Endothelial cell of umbilical vein (primary cell): ENCODE measurements around the gene CCDC39. TPM values are rescaled to one million over a fixed set of nuclear protein-coding genes. Genes with fewer than 3 reads are reported as not detected.

Experiments
- BruUV-seq: library from RNA; stranded (reverse); fragments of 400-500 nt; replicated peaks from 2 replicates; lab custom pipeline; 2021; lab: Mats Ljungman, UMichigan
- CTCF ChIA-PET: fragments of 300-600, 350-600 bp; sonication (Branson Sonifier 250); formaldehyde crosslinking; loops from one replicate; lab custom pipeline; 2021; ENCODE audit warnings: antibody characterized with exemption, inconsistent platforms; lab: Charles Lee
- POLR2A ChIA-PET: fragments of 300-600, 350-600 bp; sonication (Branson Sonifier 250); formaldehyde crosslinking; loops from one replicate; lab custom pipeline; 2021; ENCODE audit warnings: antibody characterized with exemption, inconsistent platforms; lab: Charles Lee
- DNase-seq: peaks from one replicate; pipeline ENCODE4 v3.0.0-alpha.2; 2011; ENCODE audit warnings: low read depth, low spot score
- FAIRE-seq: peaks from 2 replicates; lab custom pipeline; 2011; peaks lifted over from hg19 to GRCh38; lab: Jason Lieb, UNC
- H2AFZ ChIP-seq: 2 replicates; pipeline ENCODE4 v1.6.0; 2012; ENCODE audit warnings: low read depth, low read length, control low read depth, inconsistent platforms
- H3K27ac ChIP-seq: 2 replicates; pipeline ENCODE4 v1.5.1; 2011; ENCODE audit warnings: low read depth, mild to moderate bottlenecking, control low read depth, low read length, moderate library complexity; ENCODE audit not compliant: insufficient read depth
- H3K27me3 ChIP-seq, 2 experiments: 2 replicates each; pipeline versions ENCODE4 v1.6.0 to v1.6.1; 2011; ENCODE audit warnings: low read length in 2 of 2, mixed read lengths in 1 of 2; ENCODE audit not compliant: control insufficient read depth in 2 of 2, insufficient read depth in 2 of 2
- H3K36me3 ChIP-seq, 2 experiments: 2 replicates in 1 of 2; 3 replicates in 1 of 2; pipeline ENCODE4 v1.5.1; 2011; ENCODE audit warnings: low read length in 2 of 2, mild to moderate bottlenecking in 1 of 2, moderate library complexity in 1 of 2; ENCODE audit not compliant: control insufficient read depth in 2 of 2, insufficient read depth in 2 of 2; ENCODE audit errors: extremely low read depth in 1 of 2
- H3K4me1 ChIP-seq: 3 replicates; pipeline ENCODE4 v1.5.1; 2011; ENCODE audit warnings: mild to moderate bottlenecking, low read length; ENCODE audit not compliant: control insufficient read depth, insufficient read depth; ENCODE audit errors: extremely low read depth
- H3K4me2 ChIP-seq: 2 replicates; pipeline ENCODE4 v1.6.1; 2011; ENCODE audit warnings: low read length, control low read depth, mixed read lengths; ENCODE audit not compliant: insufficient read depth
- H3K4me3 ChIP-seq, 3 experiments: fragments of 200-600 bp in 1 of 3; sonication (generic), shearing (Covaris generic) in 1 of 3; replicated peaks in 1 of 3; 2 replicates each; pipeline ENCODE4 v1.5.1; 2011 to 2016; ENCODE audit warnings: control low read depth in 3 of 3, low read length in 3 of 3, mild to moderate bottlenecking in 2 of 3, inconsistent platforms in 1 of 3, low read depth in 1 of 3, moderate library complexity in 1 of 3; ENCODE audit not compliant: insufficient read depth in 1 of 3
- H3K79me2 ChIP-seq: 2 replicates; pipeline ENCODE4 v1.6.0; 2012; ENCODE audit warnings: low read length, inconsistent platforms; ENCODE audit not compliant: control insufficient read depth, insufficient read depth
- H3K9ac ChIP-seq: replicated peaks from 2 replicates; pipeline ENCODE3; 2011; ENCODE audit warnings: low read length, control low read depth; ENCODE audit not compliant: insufficient read depth; ENCODE audit errors: extremely low read depth
- H3K9me1 ChIP-seq: replicated peaks from 3 replicates; pipeline ENCODE4 v1.6.0; 2011; ENCODE audit warnings: mild to moderate bottlenecking, low read length; ENCODE audit not compliant: control insufficient read depth, insufficient read depth; ENCODE audit errors: extremely low read depth
- H3K9me3 ChIP-seq: replicated peaks from 2 replicates; pipeline ENCODE4 v1.5.1; 2012; ENCODE audit warnings: low read length, inconsistent platforms; ENCODE audit not compliant: control insufficient read depth, insufficient read depth
- H4K20me1 ChIP-seq: replicated peaks from 2 replicates; pipeline ENCODE3; 2011; ENCODE audit warnings: mild to moderate bottlenecking, low read length; ENCODE audit not compliant: control insufficient read depth, insufficient read depth; ENCODE audit errors: extremely low read depth
- CTCF ChIP-seq, 2 donors: IDR thresholded peaks; 1 replicate in 1 of 2; 2 replicates in 1 of 2; pipeline ENCODE4 v1.5.1; 2011; ENCODE audit warnings: low read length in 2 of 2, mild to moderate bottlenecking in 2 of 2, moderate library complexity in 2 of 2, control low read depth in 1 of 2, inconsistent platforms in 1 of 2, low read depth in 1 of 2; ENCODE audit not compliant: insufficient read depth in 1 of 2; ENCODE audit errors: extremely low read depth in 1 of 2
- FOS ChIP-seq: IDR thresholded peaks from 2 replicates; pipeline ENCODE4 v1.6.1; 2011; ENCODE audit warnings: mild to moderate bottlenecking, low read length, moderate library complexity, borderline replicate concordance; ENCODE audit not compliant: insufficient read depth
- GATA2 ChIP-seq: IDR thresholded peaks from 2 replicates; pipeline ENCODE4 v1.7.0; 2011; ENCODE audit warnings: low read depth, mild to moderate bottlenecking, moderate library complexity, mixed read lengths, low read length; ENCODE audit not compliant: insufficient read length, insufficient read depth
- JUN ChIP-seq: IDR thresholded peaks from 2 replicates; pipeline ENCODE4 v1.6.1; 2011; ENCODE audit warnings: borderline replicate concordance, low read depth; ENCODE audit not compliant: insufficient read length, insufficient read depth
- MAX ChIP-seq: IDR thresholded peaks from 2 replicates; pipeline ENCODE4 v1.6.1; 2011; ENCODE audit not compliant: insufficient read depth, insufficient read length
- MYC ChIP-seq: IDR thresholded peaks from one replicate; pipeline ENCODE4 v1.6.1; 2011; ENCODE audit warnings: mild to moderate bottlenecking, low read depth, low read length
- POLR2A ChIP-seq: IDR thresholded peaks from 2 replicates; pipeline ENCODE4 v1.6.1; 2012; ENCODE audit warnings: low read depth, mild to moderate bottlenecking, control low read depth, low read length
- POLR2AphosphoS5 ChIP-seq: IDR thresholded peaks from 2 replicates; pipeline ENCODE4 v1.6.1; 2012; ENCODE audit warnings: low read depth, mild to moderate bottlenecking, control low read depth, low read length, moderate library complexity; ENCODE audit not compliant: insufficient read depth
- dilution Hi-C: fragments of 300-500 bp; cut with MboI; formaldehyde crosslinking; loops from one replicate; pipeline ENCODE4 v1.15.0; 2019; ENCODE audit warnings: low sequenced_read_pairs; ENCODE audit not compliant: extremely low pct_ligation_motif_present
- intact Hi-C: fragments of 100-400 bp; cut with micrococcal nuclease; formaldehyde crosslinking; loops from one replicate; pipeline ENCODE4 v1.10.0; 2022
- polyA plus RNA-seq, 4 experiments: library from polyadenylated mRNA; depleted of rRNA in 3 of 4; stranded (reverse) in 3 of 4; unstranded in 1 of 4; fragments of >200 nt; gene quantifications; 2 replicates each; pipeline versions ENCODE4 v1.2.1 to v1.2.3, GENCODE V29; 2011 to 2012; ENCODE audit warnings: missing spikeins in 1 of 4
- total RNA-seq: library from RNA; stranded (reverse); gene quantifications from 2 replicates; pipeline ENCODE4 v1.2.3, GENCODE V29; 2021

Gene CCDC39
- total and polyA plus RNA-seq, 2 donors (not counting 3 experiments of a cell fraction or from before 2014, with no cell fraction given) = not detected

DNA sequence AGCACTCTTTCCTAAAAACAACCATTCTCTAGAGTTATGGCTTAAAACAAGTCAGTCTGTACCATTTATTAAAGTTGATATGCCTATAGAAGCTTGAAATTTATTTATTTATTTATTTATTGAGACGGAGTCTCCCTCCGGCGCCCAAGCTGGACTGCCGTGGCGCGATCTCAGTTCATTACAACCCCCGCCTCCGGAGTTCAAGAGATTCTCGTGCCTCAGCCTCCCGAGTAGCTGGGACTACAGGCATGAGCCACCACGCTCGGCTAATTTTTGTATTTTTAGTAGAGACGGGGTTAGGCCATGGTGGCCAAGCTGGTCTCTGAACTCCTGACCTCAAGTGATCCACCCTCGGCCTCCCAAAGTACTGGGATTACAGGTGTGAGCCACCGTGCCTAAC lies 78.8 kb downstream of the CCDC39 start:
- Histone ChIP-seq H3K36me3 (peaks cover 0 to 14% of the 10 kb centered on the region in 2 experiments), H3K79me2 (peaks cover 19% of the 10 kb centered on the region), H3K9me3 (no peaks in the 10 kb centered on the region), H3K4me3 (no peak overlapping the region), H3K4me1 (peaks cover 8% of the 10 kb centered on the region), H3K27ac (no peak overlapping the region), H3K4me2 (no peak overlapping the region), H2AFZ (no peak overlapping the region), H3K9ac (no peak overlapping the region), H3K9me1 (no peaks in the 10 kb centered on the region), H3K27me3 (peaks cover 2 to 4% of the 10 kb centered on the region in 2 experiments), H4K20me1 (no peaks in the 10 kb centered on the region)
- dilution Hi-C loops (no loop called here), intact Hi-C loops (loop anchor here (5.0 to 10.0 kb wide), 6 partner anchors 312 to 996 kb away; partner anchors contain the start of genes DNAJC19, FXR1, MRPL47 and NDUFB5)
- POLR2A ChIA-PET = no interaction called here
- CTCF ChIA-PET = interaction anchor here (2.7 kb wide), 1 partner anchor 671 kb away, joined by 21 read pairs; no protein-coding TSS in a partner anchor
- DNase-seq = no peak
- no peak for FAIRE-seq
- no TSS peak for BruUV-seq
- TF ChIP-seq CTCF (IDR thresholded peaks at IDR 0.05; ENCODE audit: extremely low read depth in 1 of 2, insufficient read depth in 1 of 2, low read depth in 1 of 2, low read length in 2 of 2) (no peak), GATA2 (no peak), POLR2AphosphoS5 (no peak), FOS (no peak)

DNA sequence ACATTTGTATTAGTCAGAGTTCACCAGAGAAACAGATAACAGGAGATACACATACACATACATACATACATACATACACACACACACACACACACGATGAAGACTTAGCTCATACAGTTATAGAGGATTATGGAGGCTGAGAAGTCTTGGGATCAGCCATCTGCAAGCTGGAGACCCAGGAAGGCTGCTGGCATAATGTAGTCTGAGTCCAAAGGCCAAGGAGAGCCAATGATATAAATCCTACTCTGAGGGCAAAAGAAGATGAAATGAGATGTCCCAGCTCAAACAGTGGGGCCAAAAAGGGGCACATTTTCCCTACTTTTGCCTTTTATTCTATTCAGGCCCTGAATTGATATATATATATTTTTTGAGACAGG lies 83.7 kb downstream of the CCDC39 start:
- no peak overlapping the region for H3K27ac ChIP-seq
- peaks cover 2 to 4% of the 10 kb centered on the region in 2 experiments for H3K27me3 ChIP-seq
- ChIA-PET CTCF (interaction anchor here (0.5 to 4.1 kb wide), 54 partner anchors 10 to 1033 kb away, joined by 3 to 230 read pairs (median 3); partner anchors contain the start of genes ACTL6A, PEX5L and USP13), POLR2A (no interaction called here)
- no peaks in the 10 kb centered on the region for H3K9me3 ChIP-seq
- H2AFZ ChIP-seq = no peak overlapping the region
- H3K4me1 ChIP-seq = no peaks in the 10 kb centered on the region
- TF ChIP-seq MAX = no peak
- TF ChIP-seq MYC = no peak
- no peak for TF ChIP-seq FOS
- no peak for TF ChIP-seq POLR2A
- no peak for TF ChIP-seq GATA2
- TF ChIP-seq POLR2AphosphoS5 = no peak
- no peak for TF ChIP-seq JUN
- no peaks in the 10 kb centered on the region for H3K9me1 ChIP-seq
- no peaks in the 10 kb centered on the region for H3K79me2 ChIP-seq
- H3K4me2 ChIP-seq = no peak overlapping the region
- intact Hi-C loops (loop anchor here (1.0 kb wide), 2 partner anchors 666 to 784 kb away; no protein-coding TSS in a partner anchor), dilution Hi-C loops (no loop called here)
- no peaks in the 10 kb centered on the region for H4K20me1 ChIP-seq
- H3K36me3 ChIP-seq = no peaks in the 10 kb centered on the region
- DNase-seq (no peak), FAIRE-seq (no peak)
- BruUV-seq = no TSS peak
- H3K4me3 ChIP-seq = no peak overlapping the region
- no peak overlapping the region for H3K9ac ChIP-seq
